CD4-positive, alpha-beta T cell treated with Interleukin-10 for 1 hour (primary cell): Measurements from ENCODE around the gene APOA5.
"Not testable (repeated sequence)": the region's sequence is repeated elsewhere in the genome, so short reads cannot be mapped to it uniquely, and the experiment has no call there.

Source experiments
- DNase-seq: peaks from one replicate; pipeline ENCODE4 v3.0.0-alpha.2; 2020

APOA5 gene

GRCh38 chr11:116791813-116792143, at the start of gene APOA5:
Gene APOA5, minus strand, starts transcription at chr11:116791879. Its CDS starts 19 bp downstream, at chr11:116791860.
- no peak for DNase-seq

DNA sequence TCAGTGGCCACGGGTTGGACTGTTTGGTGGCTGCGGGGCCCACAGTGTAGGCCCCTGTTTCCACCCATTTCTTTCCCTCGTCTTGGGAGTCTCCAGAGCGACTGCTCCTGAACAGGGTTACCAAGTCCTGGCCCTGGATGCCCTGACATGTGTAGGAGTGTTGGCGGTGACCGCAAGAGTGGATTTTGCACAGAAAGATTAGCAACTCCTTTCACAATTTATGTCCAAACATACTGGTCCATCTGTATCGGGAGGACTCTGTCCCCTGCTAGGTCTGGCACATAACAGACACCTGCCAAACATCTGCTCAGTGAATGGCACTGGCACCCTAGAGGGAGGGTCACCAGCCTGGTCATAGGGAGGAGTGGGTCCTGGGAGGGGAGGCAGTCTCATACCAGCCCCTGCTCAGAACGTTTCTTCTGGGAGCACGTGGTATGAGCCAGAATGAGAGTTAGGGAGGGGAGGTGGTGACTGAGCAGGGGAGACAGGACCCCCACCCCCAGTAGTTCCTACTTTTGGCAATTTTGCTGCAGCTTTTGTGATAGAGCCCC, 49.1 kb upstream of the APOA5 start:
- DNase-seq, result no peak

DNA sequence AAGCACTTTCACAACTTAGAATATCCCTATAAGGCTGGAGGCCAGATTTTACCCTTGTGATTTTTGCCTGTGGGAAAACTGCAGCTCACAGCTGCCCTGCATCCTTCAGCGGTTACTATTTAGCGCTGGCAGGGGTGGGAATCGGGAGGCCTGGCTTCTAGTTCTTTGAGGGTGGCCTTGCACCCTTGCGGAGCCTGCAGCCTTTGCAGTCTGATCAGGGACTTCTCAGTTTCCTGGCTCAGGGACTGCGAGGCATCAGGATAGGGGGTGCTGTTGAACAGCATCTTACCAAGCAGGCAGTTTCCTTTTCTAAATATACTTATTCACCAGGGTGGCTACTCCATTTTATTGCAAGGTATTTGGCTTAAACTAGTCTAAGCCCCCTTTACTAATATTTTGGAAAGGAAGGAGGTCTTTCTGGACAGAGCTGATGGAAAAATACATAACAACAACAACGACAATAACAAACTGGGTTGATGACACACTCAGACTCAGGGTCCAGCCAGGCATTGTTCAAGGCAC, 48.6 kb upstream of the APOA5 start:
- DNase-seq, result no peak

DNA sequence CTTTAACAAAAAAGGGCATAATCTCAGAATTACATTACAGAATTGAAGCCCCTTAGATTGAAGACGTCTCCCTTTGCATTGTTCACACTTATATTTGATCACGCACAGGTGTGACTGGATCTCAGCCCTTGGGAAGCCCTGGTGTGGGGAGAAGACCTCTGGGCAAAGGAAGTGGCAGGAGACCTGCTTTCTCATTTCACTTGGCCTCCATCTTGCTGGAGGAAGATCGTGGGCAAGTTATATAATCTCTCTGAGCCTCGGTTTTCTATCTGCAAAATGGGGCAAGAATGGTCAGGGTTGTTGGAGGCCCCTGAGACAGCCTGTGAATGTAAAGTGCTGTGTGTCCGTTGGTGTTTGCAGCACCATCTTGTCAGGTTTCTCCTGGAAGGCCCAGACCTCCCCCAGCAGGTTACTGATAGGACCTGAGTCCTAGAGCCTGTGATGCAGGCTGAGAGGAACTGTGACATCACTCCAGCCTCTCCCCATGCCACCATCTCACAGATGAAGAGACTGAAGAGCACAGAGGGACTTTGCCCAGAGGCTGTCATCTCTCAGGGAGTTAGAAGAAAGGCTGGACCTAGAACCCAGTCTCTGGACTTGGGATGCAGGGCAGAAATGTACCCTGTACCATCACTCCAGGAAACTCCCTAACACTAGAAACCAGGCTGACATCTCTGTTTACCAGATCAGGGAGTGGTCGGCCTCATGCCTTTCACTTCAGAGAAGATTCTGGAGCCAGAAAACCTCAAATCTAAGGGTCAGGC, 46.8 kb upstream of the APOA5 start:
- DNase-seq, result no peak

DNA sequence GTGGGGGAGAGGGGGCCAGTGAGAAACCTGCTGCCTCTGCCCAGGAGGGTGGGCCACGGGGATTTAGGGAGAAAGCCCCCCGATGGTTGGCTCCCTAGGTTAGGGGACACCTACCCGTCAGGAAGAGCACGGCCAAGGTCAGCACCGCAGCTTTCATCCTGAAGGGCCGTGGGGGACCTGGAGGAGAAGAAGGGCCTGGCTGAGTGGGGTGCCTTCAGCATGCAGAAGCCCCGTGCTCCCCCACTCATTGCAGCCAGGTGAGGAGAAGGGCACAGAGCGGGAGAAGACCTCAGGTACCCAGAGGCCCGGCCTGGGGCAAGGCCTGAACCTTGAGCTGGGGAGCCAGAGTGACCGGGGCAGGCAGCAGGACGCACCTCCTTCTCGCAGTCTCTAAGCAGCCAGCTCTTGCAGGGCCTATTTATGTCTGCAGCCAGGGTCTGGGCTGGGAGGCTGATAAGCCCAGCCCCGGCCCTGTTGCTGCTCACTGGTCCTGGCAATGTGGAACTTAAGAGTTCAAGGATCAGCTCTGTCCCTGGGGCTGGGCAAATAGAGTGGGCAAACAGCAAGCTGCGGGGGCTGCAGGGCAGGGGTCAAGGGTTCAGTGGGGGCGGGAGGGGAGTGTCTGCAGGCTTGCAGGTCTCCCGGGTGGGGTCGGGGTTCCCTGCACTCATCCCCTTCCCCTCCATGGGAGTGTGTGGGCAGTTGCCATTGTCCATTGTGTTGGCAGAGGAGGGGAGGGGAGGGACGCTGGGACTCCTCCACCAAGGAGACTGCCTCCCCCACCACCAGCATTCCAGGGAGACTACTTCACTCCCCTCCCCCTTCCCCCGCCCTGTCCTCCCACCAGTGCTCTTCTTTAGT, 45.8 kb upstream of the APOA5 start, which contains the start of gene APOA1:
Gene APOA1 (minus strand): TSS at position 392 of the 861 bp plus-strand sequence. CDS start 235 bp downstream, at position 157.
- no peak for DNase-seq

DNA sequence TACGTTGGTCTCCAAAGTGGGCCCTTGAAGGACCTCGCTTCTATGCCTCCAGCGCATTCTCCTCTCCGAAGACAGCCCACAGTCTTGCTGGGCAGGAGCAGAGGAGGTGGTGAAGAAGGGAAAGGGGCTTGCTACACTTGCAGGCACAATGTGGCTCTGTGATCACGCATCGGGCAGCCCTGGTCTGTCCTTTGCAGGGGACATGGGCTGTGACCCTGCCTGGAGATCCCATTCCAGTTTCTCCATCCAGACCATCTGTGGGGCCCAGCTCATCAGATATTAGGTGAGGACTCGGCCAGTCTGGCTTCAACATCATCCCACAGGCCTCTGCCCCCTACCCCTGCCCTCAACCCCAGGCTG, 44.9 kb upstream of the APOA5 start:
- DNase-seq, result no peak

DNA sequence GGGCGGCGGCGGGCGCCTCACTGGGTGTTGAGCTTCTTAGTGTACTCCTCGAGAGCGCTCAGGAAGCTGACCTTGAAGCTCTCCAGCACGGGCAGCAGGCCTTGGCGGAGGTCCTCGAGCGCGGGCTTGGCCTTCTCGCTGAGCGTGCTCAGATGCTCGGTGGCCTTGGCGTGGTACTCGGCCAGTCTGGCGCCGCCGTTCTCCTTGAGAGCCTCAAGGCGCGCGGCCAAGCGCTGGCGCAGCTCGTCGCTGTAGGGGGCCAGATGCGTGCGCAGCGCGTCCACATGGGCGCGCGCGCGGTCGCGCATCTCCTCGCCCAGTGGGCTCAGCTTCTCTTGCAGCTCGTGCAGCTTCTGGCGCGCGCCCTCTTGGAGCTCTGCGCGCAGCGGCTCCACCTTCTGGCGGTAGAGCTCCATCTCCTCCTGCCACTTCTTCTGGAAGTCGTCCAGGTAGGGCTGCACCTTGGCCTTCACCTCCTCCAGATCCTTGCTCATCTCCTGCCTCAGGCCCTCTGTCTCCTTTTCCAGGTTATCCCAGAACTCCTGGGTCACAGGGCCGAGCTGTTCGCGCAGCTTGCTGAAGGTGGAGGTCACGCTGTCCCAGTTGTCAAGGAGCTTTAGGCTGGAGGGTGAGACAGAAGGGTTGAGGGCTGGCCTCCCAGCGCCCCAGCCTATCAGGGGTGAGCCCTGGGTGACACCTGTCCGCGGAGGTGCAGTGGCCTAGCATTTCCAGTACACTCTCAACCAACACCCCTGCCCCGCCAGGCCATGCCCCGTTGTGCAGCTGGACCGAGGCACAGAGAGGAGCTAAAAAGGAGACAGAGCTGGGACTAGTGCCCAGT, 44.3 kb upstream of the APOA5 start:
- DNase-seq, result peak; percentile 86

DNA sequence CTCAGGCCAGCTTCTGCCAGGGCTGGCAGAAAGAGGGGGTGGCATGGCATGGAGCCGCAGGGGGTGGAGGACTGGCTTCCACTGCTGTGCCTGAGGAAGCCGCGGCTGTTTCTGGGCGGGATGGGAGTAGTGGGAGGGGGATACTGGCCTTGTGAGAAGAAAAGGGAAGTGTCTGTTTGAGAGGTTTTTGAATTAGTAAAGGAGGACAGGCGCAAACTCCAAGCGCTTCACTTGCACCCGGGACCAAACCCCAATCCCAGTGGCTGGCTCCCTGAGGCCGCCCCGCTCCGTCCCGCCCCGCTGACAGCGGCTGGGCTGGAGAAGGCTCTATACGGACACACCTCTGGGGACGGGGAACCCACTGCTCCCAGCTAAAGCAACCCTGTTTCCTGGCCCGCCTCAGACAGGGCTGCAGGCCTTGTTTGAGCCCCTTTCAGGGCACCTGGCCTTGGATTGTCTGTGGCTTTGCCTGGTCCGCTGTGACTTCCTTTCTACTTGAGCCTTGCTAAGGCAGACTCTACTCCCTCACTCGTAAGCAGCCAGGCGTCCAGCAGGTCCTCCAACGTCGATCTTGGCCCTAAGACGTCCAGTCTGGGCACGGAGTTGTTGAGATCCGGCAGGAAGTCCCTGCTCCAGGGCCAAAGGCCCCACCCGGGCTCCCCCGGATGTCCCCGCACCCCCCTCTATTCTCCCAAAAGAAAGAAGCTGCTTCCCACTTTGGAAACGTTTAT, 43.5 kb upstream of the APOA5 start:
- no peak for DNase-seq

GRCh38 chr11:116834535-116835041, 42.9 kb upstream of the APOA5 start:
- not testable (repeated sequence) for DNase-seq

GRCh38 chr11:116833816-116834534, 42.3 kb upstream of the APOA5 start:
- DNase-seq, result no peak

DNA sequence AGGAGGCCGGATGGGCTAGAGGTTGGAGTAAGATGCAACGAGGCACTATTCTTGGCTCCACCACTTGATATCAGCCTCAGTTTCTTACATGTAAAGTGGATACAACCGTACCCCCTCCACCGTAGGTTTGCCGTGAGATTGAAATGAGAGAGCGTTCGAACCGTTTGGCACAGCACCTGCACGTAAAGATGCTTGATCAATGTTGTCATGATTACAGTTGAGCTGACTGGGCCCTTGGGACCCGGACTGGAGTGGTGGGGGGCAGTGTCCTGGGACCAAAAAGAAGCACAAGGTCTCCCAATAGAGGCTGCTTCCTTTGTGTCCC, 41.8 kb upstream of the APOA5 start:
- no peak for DNase-seq

DNA sequence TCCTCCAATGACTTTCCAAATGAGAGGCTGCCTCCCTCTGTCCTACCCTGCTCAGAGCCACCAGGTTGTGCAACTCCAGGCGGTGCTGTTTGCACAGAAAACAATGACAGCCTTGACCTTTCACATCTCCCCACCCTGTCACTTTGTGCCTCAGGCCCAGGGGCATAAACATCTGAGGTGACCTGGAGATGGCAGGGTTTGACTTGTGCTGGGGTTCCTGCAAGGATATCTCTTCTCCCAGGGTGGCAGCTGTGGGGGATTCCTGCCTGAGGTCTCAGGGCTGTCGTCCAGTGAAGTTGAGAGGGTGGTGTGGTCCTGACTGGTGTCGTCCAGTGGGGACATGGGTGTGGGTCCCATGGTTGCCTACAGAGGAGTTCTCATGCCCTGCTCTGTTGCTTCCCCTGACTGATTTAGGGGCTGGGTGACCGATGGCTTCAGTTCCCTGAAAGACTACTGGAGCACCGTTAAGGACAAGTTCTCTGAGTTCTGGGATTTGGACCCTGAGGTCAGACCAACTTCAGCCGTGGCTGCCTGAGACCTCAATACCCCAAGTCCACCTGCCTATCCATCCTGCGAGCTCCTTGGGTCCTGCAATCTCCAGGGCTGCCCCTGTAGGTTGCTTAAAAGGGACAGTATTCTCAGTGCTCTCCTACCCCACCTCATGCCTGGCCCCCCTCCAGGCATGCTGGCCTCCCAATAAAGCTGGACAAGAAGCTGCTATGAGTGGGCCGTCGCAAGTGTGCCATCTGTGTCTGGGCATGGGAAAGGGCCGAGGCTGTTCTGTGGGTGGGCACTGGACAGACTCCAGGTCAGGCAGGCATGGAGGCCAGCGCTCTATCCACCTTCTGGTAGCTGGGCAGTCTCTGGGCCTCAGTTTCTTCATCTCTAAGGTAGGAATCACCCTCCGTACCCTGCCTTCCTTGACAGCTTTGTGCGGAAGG, 40.9 kb upstream of the APOA5 start:
- DNase-seq, result no peak

GRCh38 chr11:116831790-116832349, 40.2 kb upstream of the APOA5 start:
- no peak for DNase-seq

- DNase-seq, result no peak
These were observed 38.7 kb upstream of the APOA5 start for GRCh38 chr11:116830184-116830912.

DNA sequence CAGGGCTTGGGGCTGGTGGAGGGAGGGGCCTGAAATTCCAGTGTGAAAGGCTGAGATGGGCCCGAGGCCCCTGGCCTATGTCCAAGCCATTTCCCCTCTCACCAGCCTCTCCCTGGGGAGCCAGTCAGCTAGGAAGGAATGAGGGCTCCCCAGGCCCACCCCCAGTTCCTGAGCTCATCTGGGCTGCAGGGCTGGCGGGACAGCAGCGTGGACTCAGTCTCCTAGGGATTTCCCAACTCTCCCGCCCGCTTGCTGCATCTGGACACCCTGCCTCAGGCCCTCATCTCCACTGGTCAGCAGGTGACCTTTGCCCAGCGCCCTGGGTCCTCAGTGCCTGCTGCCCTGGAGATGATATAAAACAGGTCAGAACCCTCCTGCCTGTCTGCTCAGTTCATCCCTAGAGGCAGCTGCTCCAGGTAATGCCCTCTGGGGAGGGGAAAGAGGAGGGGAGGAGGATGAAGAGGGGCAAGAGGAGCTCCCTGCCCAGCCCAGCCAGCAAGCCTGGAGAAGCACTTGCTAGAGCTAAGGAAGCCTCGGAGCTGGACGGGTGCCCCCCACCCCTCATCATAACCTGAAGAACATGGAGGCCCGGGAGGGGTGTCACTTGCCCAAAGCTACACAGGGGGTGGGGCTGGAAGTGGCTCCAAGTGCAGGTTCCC, 38.0 kb upstream of the APOA5 start, which contains the start of gene APOC3:
Gene APOC3 (plus strand): TSS at position 383 of the 659 bp plus-strand sequence. CDS start 676 bp downstream, outside the sequence.
- DNase-seq, result no peak

DNA sequence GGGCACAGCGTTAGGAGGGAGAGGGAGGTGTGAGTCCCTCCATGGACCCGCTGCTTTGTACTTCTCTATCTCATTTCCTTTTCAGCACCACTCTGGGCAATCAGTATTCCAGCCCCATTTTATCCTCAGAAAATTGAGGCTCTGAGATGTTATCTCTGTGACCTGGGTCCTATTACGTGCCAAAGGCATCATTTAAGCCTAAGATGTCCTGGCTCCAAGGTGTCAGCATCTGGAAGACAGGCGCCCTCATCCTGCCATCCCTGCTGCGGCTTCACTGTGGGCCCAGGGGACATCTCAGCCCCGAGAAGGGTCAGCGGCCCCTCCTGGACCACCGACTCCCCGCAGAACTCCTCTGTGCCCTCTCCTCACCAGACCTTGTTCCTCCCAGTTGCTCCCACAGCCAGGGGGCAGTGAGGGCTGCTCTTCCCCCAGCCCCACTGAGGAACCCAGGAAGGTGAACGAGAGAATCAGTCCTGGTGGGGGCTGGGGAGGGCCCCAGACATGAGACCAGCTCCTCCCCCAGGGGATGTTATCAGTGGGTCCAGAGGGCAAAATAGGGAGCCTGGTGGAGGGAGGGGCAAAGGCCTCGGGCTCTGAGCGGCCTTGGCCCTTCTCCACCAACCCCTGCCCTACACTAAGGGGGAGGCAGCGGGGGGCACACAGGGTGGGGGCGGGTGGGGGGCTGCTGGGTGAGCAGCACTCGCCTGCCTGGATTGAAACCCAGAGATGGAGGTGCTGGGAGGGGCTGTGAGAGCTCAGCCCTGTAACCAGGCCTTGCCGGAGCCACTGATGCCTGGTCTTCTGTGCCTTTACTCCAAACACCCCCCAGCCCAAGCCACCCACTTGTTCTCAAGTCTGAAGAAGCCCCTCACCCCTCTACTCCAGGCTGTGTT, 37.2 kb upstream of the APOA5 start:
- no peak for DNase-seq

DNA sequence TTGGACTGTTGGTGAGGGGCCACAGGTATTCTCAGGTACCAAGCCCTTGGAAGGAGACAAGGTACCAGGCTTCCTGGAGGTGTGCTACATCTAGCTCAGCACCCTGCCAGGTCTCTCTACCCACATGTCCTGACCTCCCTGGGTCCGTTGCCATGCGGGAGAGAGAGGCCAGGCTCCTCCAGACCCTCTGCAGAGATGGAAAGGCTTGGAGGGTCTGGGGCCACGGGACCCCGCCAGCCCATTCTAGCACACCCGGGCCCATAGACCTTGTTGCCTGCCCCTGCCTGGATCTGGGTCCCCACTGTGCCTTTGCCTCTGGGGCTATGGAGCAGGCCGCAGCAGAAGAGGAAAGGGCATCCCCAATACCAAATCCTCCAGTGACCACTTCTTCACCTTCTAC, 35.8 kb upstream of the APOA5 start:
- no peak for DNase-seq
